Right atrium auricular region (tissue), 2 donors: ENCODE results near the gene ZNF480. TPM values are rescaled to one million over a fixed set of nuclear protein-coding genes. Genes with fewer than 3 reads are reported as not detected.

Source experiments
- DNase-seq: peaks from one replicate; pipeline ENCODE4 v3.0.0-alpha.2; 2019; ENCODE audit warnings: low spot score
- H3K27ac ChIP-seq, 2 donors: fragments of 200-600 bp; sonication (generic); 1 replicate in 1 of 2; 2 replicates in 1 of 2; pipeline ENCODE4 v1.5.1; 2016 to 2019
- H3K27me3 ChIP-seq, 2 donors: fragments of 200-600 bp; sonication (generic); one replicate each; pipeline versions ENCODE4 v1.5.1 to v1.6.0; 2017 to 2019
- H3K36me3 ChIP-seq: fragments of 200-600 bp; sonication (generic); one replicate; pipeline ENCODE4 v1.5.1; 2016
- H3K4me1 ChIP-seq, 2 donors: fragments of 200-600 bp; sonication (generic); one replicate each; pipeline versions ENCODE4 v1.5.1 to v1.6.0; 2017 to 2019
- H3K4me3 ChIP-seq, 2 donors: fragments of 200-600 bp; sonication (generic); 1 replicate in 1 of 2; 2 replicates in 1 of 2; pipeline ENCODE4 v1.5.1; 2017 to 2019; ENCODE audit warnings: mild to moderate bottlenecking in 1 of 2, moderate library complexity in 1 of 2
- H3K9me3 ChIP-seq, 2 donors: fragments of 200-600 bp; sonication (generic); one replicate each; pipeline ENCODE4 v1.5.1; 2019
- CTCF ChIP-seq, 2 donors: fragments of 200-600 bp; sonication (generic); IDR thresholded peaks; one replicate each; pipeline ENCODE4 v1.5.1; 2019; ENCODE audit warnings: antibody characterized with exemption in 2 of 2
- microRNA counts, 2 donors: library from miRNA; unstranded; fragments of <30 nt; microRNA quantifications; one replicate each; lab custom pipeline; 2016 to 2017
- microRNA-seq, 2 donors: library from miRNA; unstranded; fragments of <30 nt; microRNA quantifications; one replicate each; pipeline ENCODE4, GENCODE V29; 2016 to 2017; ENCODE audit warnings: borderline number of aligned reads in 2 of 2, borderline replicate concordance in 1 of 2
- total RNA-seq, 2 donors: library from RNA; depleted of rRNA; stranded (reverse); fragments of >200 nt; gene quantifications; one replicate each; pipeline ENCODE4 v1.1.0, GENCODE V29; 2016

The ZNF480 gene
- total RNA-seq, 2 donors from 2014 or later, result 8.6 to 9.2 TPM

GRCh38 chr19:52345162-52345561 lies 48.2 kb downstream of the ZNF480 start:
- Histone ChIP-seq H3K36me3 (peaks cover 19% of the 10 kb centered on the region), H3K27me3 (no peaks in the 10 kb centered on the region), H3K4me3 (no peak overlapping the region), H3K9me3 (no peaks in the 10 kb centered on the region), H3K4me1 (no peaks in the 10 kb centered on the region), H3K27ac (no peak overlapping the region)
- no peak for DNase-seq
- no peak for TF ChIP-seq CTCF (IDR thresholded peaks at IDR 0.05)

GRCh38 chr19:52351512-52351911 lies 54.5 kb downstream of the ZNF480 start:
- Histone ChIP-seq H3K27ac (no peak overlapping the region), H3K27me3 (no peaks in the 10 kb centered on the region), H3K4me3 (no peak overlapping the region), H3K9me3 (no peaks in the 10 kb centered on the region), H3K4me1 (no peaks in the 10 kb centered on the region), H3K36me3 (peaks cover 61% of the 10 kb centered on the region)
- no peak for TF ChIP-seq CTCF (IDR thresholded peaks at IDR 0.05)
- no peak for DNase-seq

DNA sequence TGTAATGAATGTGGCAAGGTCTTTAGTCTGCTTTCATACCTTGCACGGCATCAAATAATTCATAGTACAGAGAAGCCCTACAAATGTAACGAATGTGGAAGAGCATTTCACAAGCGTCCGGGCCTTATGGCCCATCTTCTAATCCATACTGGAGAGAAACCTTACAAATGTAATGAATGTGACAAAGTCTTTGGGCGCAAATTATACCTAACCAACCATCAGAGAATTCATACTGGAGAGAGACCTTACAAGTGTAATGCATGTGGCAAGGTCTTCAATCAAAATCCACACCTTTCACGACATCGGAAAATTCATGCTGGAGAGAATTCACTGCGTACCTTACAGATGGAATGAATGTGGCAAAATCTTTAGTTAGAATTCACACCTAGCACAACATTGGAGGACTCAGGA lies 69.5 kb downstream of the ZNF480 start:
- no peak for DNase-seq
- Histone ChIP-seq H3K9me3 (peaks cover 10 to 64% of the 10 kb centered on the region in 2 donors), H3K36me3 (peaks cover 18% of the 10 kb centered on the region), H3K27ac (no peak overlapping the region), H3K4me3 (no peak overlapping the region), H3K27me3 (no peaks in the 10 kb centered on the region), H3K4me1 (peaks cover 0 to 8% of the 10 kb centered on the region in 2 donors)
- no peak for TF ChIP-seq CTCF (IDR thresholded peaks at IDR 0.05)

GRCh38 chr19:52369559-52370340 lies 72.8 kb downstream of the ZNF480 start, which contains the start of gene ZNF880:
ZNF880 (plus strand) TSS chr19:52369923; CDS start chr19:52369966, 43 bp downstream.
- H3K27ac ChIP-seq, result peak within 1 kb of the TSS; percentile 92 to 95
- H3K36me3 ChIP-seq, result peaks cover 33% of the 10 kb centered on the region
- peak; percentile 93 for DNase-seq
- peaks cover 10 to 33% of the 10 kb centered on the region in 2 donors for H3K9me3 ChIP-seq
- no peaks in the 10 kb centered on the region for H3K27me3 ChIP-seq
- TF ChIP-seq CTCF (IDR thresholded peaks at IDR 0.05), result peak in 1 of 2 donors; percentile 22
- peaks cover 0 to 8% of the 10 kb centered on the region in 2 donors for H3K4me1 ChIP-seq
- H3K4me3 ChIP-seq, result peak within 1 kb of the TSS; percentile 72 to 87

GRCh38 chr19:52370341-52370710 lies 73.4 kb downstream of the ZNF480 start:
- H3K27ac ChIP-seq, result peak overlapping the region; percentile 92 to 95
- H3K36me3 ChIP-seq, result peaks cover 38% of the 10 kb centered on the region
- peak overlapping the region; percentile 72 to 87 for H3K4me3 ChIP-seq
- peaks cover 0 to 8% of the 10 kb centered on the region in 2 donors for H3K4me1 ChIP-seq
- peaks cover 7 to 27% of the 10 kb centered on the region in 2 donors for H3K9me3 ChIP-seq
- DNase-seq, result no peak
- no peak for TF ChIP-seq CTCF (IDR thresholded peaks at IDR 0.05)
- no peaks in the 10 kb centered on the region for H3K27me3 ChIP-seq

MicroRNAs encoded within 50 kb of the gene (microRNA counts, 767-probe panel; counts per million panel counts)
- microRNA hsa-miR-643 (lab: Ali Mortazavi, UCI), result 0 to 31.0 counts per million in 2 donors

Small RNA genes within 50 kb of the gene (microRNA-seq; reads per million reads assigned to microRNA genes)
- 2.1 to 2.8 reads per million in 2 donors for gene MIR643

Other genes starting within 250 kb of the ZNF480 start
- gene ZNF432, start 248.3 kb upstream of the ZNF480 start, total RNA-seq, result 1 to 10 TPM; 5.4 to 8.6 TPM
- 10 to 100 TPM in 1 of 2 donors, 1 to 10 TPM in 1; 4.8 to 11.0 TPM for gene ZNF841, start 201.4 kb upstream of the ZNF480 start, total RNA-seq
- gene ZNF616, start 157.2 kb upstream of the ZNF480 start, total RNA-seq, result 1 to 10 TPM; 2.4 to 3.3 TPM
- 1 to 10 TPM; 2.2 to 7.6 TPM for gene ZNF836, start 125.5 kb upstream of the ZNF480 start, total RNA-seq
- 100 to 1,000 TPM; 284 to 322 TPM for gene PPP2R1A, start 107.1 kb upstream of the ZNF480 start, total RNA-seq
- gene ZNF766, start 27.6 kb upstream of the ZNF480 start, total RNA-seq, result 1 to 10 TPM; 4.1 to 5.0 TPM
- 1 to 10 TPM; 1.9 to 7.1 TPM for gene ZNF610, start 39.1 kb downstream of the ZNF480 start, total RNA-seq
- 10 to 100 TPM; 19.6 to 20.5 TPM for gene ZNF880, start 72.8 kb downstream of the ZNF480 start, total RNA-seq
- 10 to 100 TPM in 1 of 2 donors, 1 to 10 TPM in 1; 9.4 to 16.7 TPM for gene ZNF528, start 100.7 kb downstream of the ZNF480 start, total RNA-seq
- under 1 TPM in 1 of 2 donors, not detected in 1; 0.16 TPM for gene ZNF534, start 132.0 kb downstream of the ZNF480 start, total RNA-seq
- 1 to 10 TPM; 1.5 to 1.6 TPM for gene ZNF578, start 156.4 kb downstream of the ZNF480 start, total RNA-seq
- gene ZNF808, start 230.5 kb downstream of the ZNF480 start, total RNA-seq, result 10 to 100 TPM; 22.0 to 30.3 TPM